Endodermal cell (in vitro differentiated cells): Measurements from ENCODE around the gene CYP4V2. TPM values are rescaled to one million over a fixed set of nuclear protein-coding genes. Genes with fewer than 3 reads are reported as not detected.

Experiments
- DNase-seq: peaks from one replicate; pipeline ENCODE4 v3.0.0-alpha.2; 2017
- H3K27ac ChIP-seq: 2 replicates; pipeline ENCODE4 v1.5.1; 2013; ENCODE audit warnings: mild to moderate bottlenecking, low read depth, low read length, moderate library complexity
- H3K27me3 ChIP-seq: 2 replicates; pipeline ENCODE4 v1.6.1; 2013; ENCODE audit warnings: mild to moderate bottlenecking, low read length, moderate library complexity; ENCODE audit not compliant: insufficient read depth, control insufficient read depth, poor library complexity, severe bottlenecking
- H3K36me3 ChIP-seq: 2 replicates; pipeline ENCODE4 v1.7.0; 2013; ENCODE audit warnings: mild to moderate bottlenecking, low read length, moderate library complexity; ENCODE audit not compliant: control insufficient read depth, insufficient read depth
- H3K4me1 ChIP-seq: one replicate; pipeline ENCODE4 v1.7.0; 2013; ENCODE audit warnings: low read length; ENCODE audit not compliant: control insufficient read depth, insufficient read depth
- H3K4me3 ChIP-seq: 2 replicates; pipeline ENCODE4 v1.5.1; 2013; ENCODE audit warnings: mild to moderate bottlenecking, low read length, moderate library complexity
- H3K9ac ChIP-seq: 2 replicates; pipeline ENCODE4 v1.6.1; 2013; ENCODE audit warnings: mild to moderate bottlenecking, low read length, moderate library complexity; ENCODE audit not compliant: poor library complexity, severe bottlenecking; ENCODE audit errors: extremely low read depth
- H3K9me3 ChIP-seq: 2 replicates; pipeline ENCODE4 v1.6.1; 2013; ENCODE audit warnings: mild to moderate bottlenecking, low read length, moderate library complexity; ENCODE audit not compliant: control insufficient read depth
- H3K27ac Mint-ChIP-seq: 2 replicates; pipeline ENCODE4 v1.8.0; 2020; ENCODE audit warnings: mixed read lengths
- H3K27me3 Mint-ChIP-seq: 2 replicates; pipeline ENCODE4 v1.8.0; 2021; ENCODE audit warnings: mild to moderate bottlenecking, mixed read lengths; ENCODE audit not compliant: insufficient read depth
- H3K36me3 Mint-ChIP-seq: 2 replicates; pipeline ENCODE4 v1.8.0; 2020; ENCODE audit warnings: low read depth, mixed read lengths
- H3K4me1 Mint-ChIP-seq: 2 replicates; pipeline ENCODE4 v1.8.0; 2020; ENCODE audit warnings: mixed read lengths
- H3K4me3 Mint-ChIP-seq: 2 replicates; pipeline ENCODE4 v1.8.0; 2020; ENCODE audit warnings: mild to moderate bottlenecking, moderate library complexity, mixed read lengths
- H3K9me3 Mint-ChIP-seq: 2 replicates; pipeline ENCODE4 v1.8.0; 2020; ENCODE audit warnings: mild to moderate bottlenecking, mixed read lengths
- WGBS, 2 experiments: methylation state at CpG; one replicate each; pipeline versions ENCODE4 v1.1.5 to v1.1.7; 2013; ENCODE audit warnings: missing lambda C conversion rate in 2 of 2, mixed read lengths in 1 of 2; ENCODE audit not compliant: insufficient coverage in 1 of 2, insufficient read length in 1 of 2; 5-methylcytosine and 5-hydroxymethylcytosine counted together
- total RNA-seq, 2 donors: library from RNA; stranded (reverse); fragmentation: NEBNext Ultra II Directional in 1 of 2; extraction: Animal tissue kit (Norgen Biotek cat#: 25700) in 1 of 2; gene quantifications; 2 replicates in 1 of 2; 3 replicates in 1 of 2; pipeline ENCODE4 v1.2.1, GENCODE V29; 2021
- TF ChIP-seq, protein P1 (sequence below): fragments of 200-600 bp; sonication (generic); conservative IDR thresholded peaks from 2 replicates; pipeline ENCODE4 v1.5.0; 2021; ENCODE audit warnings: antibody characterized with exemption, mild to moderate bottlenecking

The CYP4V2 gene
- total RNA-seq, 2 donors from 2014 or later: 2.0 to 2.1 TPM

- Histone ChIP-seq H3K4me1 (no peaks in the 10 kb centered on the region), H3K4me3 (no peak overlapping the region), H3K9ac (no peak overlapping the region), H3K9me3 (no peaks in the 10 kb centered on the region), H3K36me3 (no peaks in the 10 kb centered on the region), H3K27ac (no peak overlapping the region), H3K27me3 (no peaks in the 10 kb centered on the region)
- no peak overlapping the region for H3K27ac Mint-ChIP-seq
- peaks cover 1% of the 10 kb centered on the region for H3K9me3 Mint-ChIP-seq
- no peaks in the 10 kb centered on the region for H3K27me3 Mint-ChIP-seq
- H3K36me3 Mint-ChIP-seq: no peaks in the 10 kb centered on the region
- no peaks in the 10 kb centered on the region for H3K4me1 Mint-ChIP-seq
- H3K4me3 Mint-ChIP-seq: no peak overlapping the region
- WGBS, 2 experiments: 95 to 96% methylated on average over 4 of the region's 4 CpGs
- TF ChIP-seq, protein P1, sequence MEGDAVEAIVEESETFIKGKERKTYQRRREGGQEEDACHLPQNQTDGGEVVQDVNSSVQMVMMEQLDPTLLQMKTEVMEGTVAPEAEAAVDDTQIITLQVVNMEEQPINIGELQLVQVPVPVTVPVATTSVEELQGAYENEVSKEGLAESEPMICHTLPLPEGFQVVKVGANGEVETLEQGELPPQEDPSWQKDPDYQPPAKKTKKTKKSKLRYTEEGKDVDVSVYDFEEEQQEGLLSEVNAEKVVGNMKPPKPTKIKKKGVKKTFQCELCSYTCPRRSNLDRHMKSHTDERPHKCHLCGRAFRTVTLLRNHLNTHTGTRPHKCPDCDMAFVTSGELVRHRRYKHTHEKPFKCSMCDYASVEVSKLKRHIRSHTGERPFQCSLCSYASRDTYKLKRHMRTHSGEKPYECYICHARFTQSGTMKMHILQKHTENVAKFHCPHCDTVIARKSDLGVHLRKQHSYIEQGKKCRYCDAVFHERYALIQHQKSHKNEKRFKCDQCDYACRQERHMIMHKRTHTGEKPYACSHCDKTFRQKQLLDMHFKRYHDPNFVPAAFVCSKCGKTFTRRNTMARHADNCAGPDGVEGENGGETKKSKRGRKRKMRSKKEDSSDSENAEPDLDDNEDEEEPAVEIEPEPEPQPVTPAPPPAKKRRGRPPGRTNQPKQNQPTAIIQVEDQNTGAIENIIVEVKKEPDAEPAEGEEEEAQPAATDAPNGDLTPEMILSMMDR: no peak
- DNase-seq: no peak
These were observed 44.8 kb downstream of the CYP4V2 start for GRCh38 chr4:186236126-186236525.

DNA sequence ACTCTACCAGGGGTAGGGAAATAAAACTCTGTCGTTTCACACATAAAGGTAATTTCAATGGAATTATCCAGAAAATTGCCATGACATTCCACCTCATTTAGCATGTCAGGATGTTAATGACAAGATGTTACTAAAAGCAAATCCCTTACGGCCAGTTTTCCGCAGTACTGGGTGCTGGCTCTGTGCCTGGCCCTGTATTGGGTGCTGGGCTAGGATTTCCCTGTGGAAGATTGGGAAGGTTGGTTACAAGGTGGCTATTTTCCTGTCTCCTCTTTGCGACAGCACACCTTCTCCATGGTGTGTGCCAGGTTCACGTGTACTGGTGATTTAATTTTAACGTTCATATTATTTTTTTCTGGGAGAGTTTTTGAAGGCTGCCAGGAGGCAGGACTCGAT lies 49.1 kb downstream of the CYP4V2 start:
- Mint-ChIP-seq H3K36me3 (peaks cover 4% of the 10 kb centered on the region), H3K27ac (no peak overlapping the region), H3K9me3 (peaks cover 1% of the 10 kb centered on the region), H3K4me3 (no peak overlapping the region), H3K27me3 (no peaks in the 10 kb centered on the region), H3K4me1 (no peaks in the 10 kb centered on the region)
- Histone ChIP-seq H3K36me3 (no peaks in the 10 kb centered on the region), H3K9me3 (peaks cover 6% of the 10 kb centered on the region), H3K9ac (no peak overlapping the region), H3K27ac (no peak overlapping the region), H3K27me3 (no peaks in the 10 kb centered on the region), H3K4me3 (no peak overlapping the region), H3K4me1 (no peaks in the 10 kb centered on the region)
- TF ChIP-seq, protein P1: no peak
- DNase-seq: no peak
- 91 to 93% methylated on average over 6 to 7 of the region's 7 CpGs for WGBS, 2 experiments

GRCh38 chr4:186240848-186241491 lies 49.6 kb downstream of the CYP4V2 start:
- Histone ChIP-seq H3K36me3 (no peaks in the 10 kb centered on the region), H3K27me3 (no peaks in the 10 kb centered on the region), H3K9me3 (peaks cover 7% of the 10 kb centered on the region), H3K9ac (no peak overlapping the region), H3K27ac (no peak overlapping the region), H3K4me3 (no peak overlapping the region), H3K4me1 (no peaks in the 10 kb centered on the region)
- Mint-ChIP-seq H3K27me3 (no peaks in the 10 kb centered on the region), H3K4me3 (no peak overlapping the region), H3K9me3 (peaks cover 1% of the 10 kb centered on the region), H3K27ac (no peak overlapping the region), H3K4me1 (no peaks in the 10 kb centered on the region), H3K36me3 (peaks cover 9% of the 10 kb centered on the region)
- no peak for DNase-seq
- WGBS, 2 experiments: 78 to 96% methylated on average over 2 to 7 of the region's 7 CpGs
- TF ChIP-seq, protein P1: no peak
